GM19467 (cell line): Measurements from ENCODE around the gene IRF2BP1.

Experiments used
- ATAC-seq: cut with Tn5 transposase; IDR thresholded peaks from one replicate; pipeline ENCODE4 v1.9.1; 2021; ENCODE audit warnings: mild to moderate bottlenecking, moderate library complexity; ENCODE audit not compliant: unreplicated experiment

IRF2BP1 gene

GRCh38 chr19:45885556-45886426 is at the start of gene IRF2BP1:
Gene IRF2BP1 (minus strand): TSS chr19:45886141. CDS start chr19:45885774, 367 bp downstream.
- ATAC-seq = peak; percentile 35

GRCh38 chr19:45935267-45935666 is 49.3 kb upstream of the IRF2BP1 start:
- no peak for ATAC-seq

- no peak for ATAC-seq
These were observed 48.8 kb upstream of the IRF2BP1 start for GRCh38 chr19:45934551-45935230.

- no peak for ATAC-seq
These were observed 47.8 kb upstream of the IRF2BP1 start for GRCh38 chr19:45933759-45934158.

- no peak for ATAC-seq
These were observed 45.1 kb upstream of the IRF2BP1 start for GRCh38 chr19:45931055-45931454.

GRCh38 chr19:45929247-45929646 is 43.3 kb upstream of the IRF2BP1 start:
- ATAC-seq = no peak

GRCh38 chr19:45927565-45928261 is 41.8 kb upstream of the IRF2BP1 start:
- peak; percentile 64 for ATAC-seq

GRCh38 chr19:45924891-45925447 is 39.0 kb upstream of the IRF2BP1 start:
- no peak for ATAC-seq

GRCh38 chr19:45922281-45922680 is 36.3 kb upstream of the IRF2BP1 start:
- no peak for ATAC-seq

GRCh38 chr19:45920458-45920857 is 34.5 kb upstream of the IRF2BP1 start:
- no peak for ATAC-seq

- ATAC-seq = no peak
These were observed 33.7 kb upstream of the IRF2BP1 start for GRCh38 chr19:45919678-45920077.

- ATAC-seq = no peak
These were observed 32.8 kb upstream of the IRF2BP1 start for GRCh38 chr19:45918721-45919120.

- no peak for ATAC-seq
These were observed 31.6 kb upstream of the IRF2BP1 start for GRCh38 chr19:45917421-45918091.

- ATAC-seq = no peak
These were observed 28.2 kb upstream of the IRF2BP1 start, which contains the start of gene NANOS2 for GRCh38 chr19:45913874-45914830. Gene NANOS2 (minus strand): TSS chr19:45914778. CDS start chr19:45914693, 85 bp downstream.

GRCh38 chr19:45911291-45911690 is 25.4 kb upstream of the IRF2BP1 start:
- no peak for ATAC-seq

GRCh38 chr19:45908956-45909355 is 23.0 kb upstream of the IRF2BP1 start:
- ATAC-seq = no peak

GRCh38 chr19:45906221-45906620 is 20.3 kb upstream of the IRF2BP1 start:
- no peak for ATAC-seq

- no peak for ATAC-seq
These were observed 19.1 kb upstream of the IRF2BP1 start for GRCh38 chr19:45905011-45905410.
